Activated T-cell treated with anti-CD3 and anti-CD28 coated beads, Interleukin-2, amount 50 U/mL, for 4 hours (primary cell): ENCODE measurements around the gene CARNS1. TPM values are rescaled to one million over a fixed set of nuclear protein-coding genes. Genes with fewer than 3 reads are reported as not detected.

ENCODE experiments used
- ATAC-seq, 2 donors: fragments of 200-7000 bp; cut with Tn5 transposase; one replicate each; pipeline ENCODE4 v1.10.0; 2021
- DNase-seq: peaks from one replicate; pipeline ENCODE4 v3.0.0-alpha.2; 2020
- H3K27me3 Mint-ChIP-seq: one replicate; pipeline ENCODE4 v1.8.0; 2021; ENCODE audit warnings: low read depth, mixed read lengths
- H3K36me3 Mint-ChIP-seq: one replicate; pipeline ENCODE4 v1.8.0; 2022; ENCODE audit warnings: mixed read lengths; ENCODE audit not compliant: insufficient read depth
- H3K4me1 Mint-ChIP-seq: one replicate; pipeline ENCODE4 v1.8.0; 2021; ENCODE audit warnings: low read depth, mixed read lengths
- H3K4me3 Mint-ChIP-seq: one replicate; pipeline ENCODE4 v1.8.0; 2021; ENCODE audit warnings: mild to moderate bottlenecking, moderate library complexity, mixed read lengths
- H3K9me3 Mint-ChIP-seq: one replicate; pipeline ENCODE4 v1.8.0; 2021; ENCODE audit warnings: mixed read lengths
- total RNA-seq, 3 donors: library from RNA; stranded (reverse); gene quantifications; one replicate each; pipeline ENCODE4 v1.2.1, GENCODE V29; 2021

The CARNS1 gene
- total RNA-seq, 3 donors from 2014 or later: 1.4 to 2.2 (median 1.5) TPM

- Mint-ChIP-seq H3K27me3 (no peaks in the 10 kb centered on the region), H3K9me3 (no peaks in the 10 kb centered on the region), H3K36me3 (peaks cover 5% of the 10 kb centered on the region), H3K4me3 (peak overlapping the region; percentile 88), H3K4me1 (peaks cover 88% of the 10 kb centered on the region)
- no peak for DNase-seq
- peak; percentile 6 for ATAC-seq
Observed at GRCh38 chr11:67406969-67407687, 8.3 kb upstream of the CARNS1 start.

GRCh38 chr11:67407688-67408163, 7.8 kb upstream of the CARNS1 start:
- Mint-ChIP-seq H3K4me3 (peak overlapping the region; percentile 88), H3K36me3 (peaks cover 5% of the 10 kb centered on the region), H3K4me1 (peaks cover 89% of the 10 kb centered on the region), H3K9me3 (no peaks in the 10 kb centered on the region), H3K27me3 (no peaks in the 10 kb centered on the region)
- no peak for ATAC-seq
- DNase-seq: no peak

DNA sequence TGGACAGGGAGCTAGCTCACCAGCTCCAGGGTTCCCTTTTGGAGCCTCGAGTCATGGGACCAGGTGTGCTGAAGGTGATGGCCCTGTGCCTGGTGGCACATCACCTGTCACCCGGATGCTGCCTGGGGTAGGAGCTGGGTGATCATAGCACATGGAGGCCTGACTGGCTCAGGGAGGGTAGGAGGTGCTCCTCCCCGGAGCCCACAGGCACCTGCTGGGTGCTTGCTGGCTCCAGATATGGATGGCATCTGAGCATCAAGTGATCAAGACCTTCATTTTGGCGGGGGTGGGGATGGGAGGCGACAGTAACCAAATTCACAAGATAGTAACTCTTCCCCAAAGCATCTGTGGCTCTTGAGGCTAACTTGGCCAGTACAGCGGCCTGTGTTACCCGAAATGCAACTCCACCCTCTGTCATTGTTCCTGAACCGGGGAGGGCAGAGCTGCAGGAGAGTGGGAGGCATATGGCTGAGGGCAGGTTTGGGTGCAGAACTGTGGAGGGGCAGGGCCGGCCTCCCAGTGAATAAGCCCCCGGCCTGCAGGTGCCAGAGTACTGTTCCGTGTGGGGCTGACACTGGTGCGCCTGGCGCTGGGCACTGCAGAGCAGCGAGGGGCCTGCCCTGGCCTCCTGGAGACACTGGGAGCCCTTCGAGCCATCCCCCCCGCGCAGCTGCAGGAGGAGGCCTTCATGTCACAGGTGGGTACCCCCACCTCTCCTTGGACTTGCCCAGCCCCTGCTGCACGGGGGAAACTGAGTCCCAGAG, 6.9 kb upstream of the CARNS1 start:
- no peak for DNase-seq
- Mint-ChIP-seq H3K4me1 (peaks cover 90% of the 10 kb centered on the region), H3K36me3 (peaks cover 5% of the 10 kb centered on the region)

GRCh38 chr11:67409261-67409666, 6.2 kb upstream of the CARNS1 start:
- H3K4me1 Mint-ChIP-seq: peaks cover 88% of the 10 kb centered on the region
- no peaks in the 10 kb centered on the region for H3K9me3 Mint-ChIP-seq
- DNase-seq (peak; percentile 46), ATAC-seq (peak; percentile 50)
- peaks cover 5% of the 10 kb centered on the region for H3K36me3 Mint-ChIP-seq
- no peaks in the 10 kb centered on the region for H3K27me3 Mint-ChIP-seq
- peak overlapping the region; percentile 11 for H3K4me3 Mint-ChIP-seq

More for the DNA sequence above, 6.9 kb upstream of the CARNS1 start:
- H3K4me3 Mint-ChIP-seq: peak overlapping the region; percentile 88
- no peaks in the 10 kb centered on the region for H3K9me3 Mint-ChIP-seq
- no peaks in the 10 kb centered on the region for H3K27me3 Mint-ChIP-seq
- ATAC-seq: no peak

- H3K27me3 Mint-ChIP-seq: no peaks in the 10 kb centered on the region
- peak overlapping the region; percentile 67 for H3K4me3 Mint-ChIP-seq
- H3K9me3 Mint-ChIP-seq: no peaks in the 10 kb centered on the region
- no peak for ATAC-seq
- H3K36me3 Mint-ChIP-seq: peaks cover 5% of the 10 kb centered on the region
- DNase-seq: no peak
- peaks cover 83% of the 10 kb centered on the region for H3K4me1 Mint-ChIP-seq
Observed at GRCh38 chr11:67409781-67410368, 5.6 kb upstream of the CARNS1 start.

GRCh38 chr11:67410369-67410831, 5.1 kb upstream of the CARNS1 start:
- no peaks in the 10 kb centered on the region for H3K9me3 Mint-ChIP-seq
- ATAC-seq: no peak
- no peaks in the 10 kb centered on the region for H3K27me3 Mint-ChIP-seq

GRCh38 chr11:67410984-67411784, 4.3 kb upstream of the CARNS1 start:
- no peak overlapping the region for H3K4me3 Mint-ChIP-seq
- DNase-seq (no peak), ATAC-seq (no peak)
- H3K27me3 Mint-ChIP-seq: no peaks in the 10 kb centered on the region
- H3K4me1 Mint-ChIP-seq: peaks cover 79% of the 10 kb centered on the region
- H3K36me3 Mint-ChIP-seq: peaks cover 5% of the 10 kb centered on the region
- H3K9me3 Mint-ChIP-seq: no peaks in the 10 kb centered on the region

More at GRCh38 chr11:67410369-67410831, 5.1 kb upstream of the CARNS1 start:
- Mint-ChIP-seq H3K4me1 (peaks cover 82% of the 10 kb centered on the region), H3K36me3 (peaks cover 5% of the 10 kb centered on the region), H3K4me3 (peak overlapping the region; percentile 29)
- no peak for DNase-seq

- H3K27me3 Mint-ChIP-seq: no peaks in the 10 kb centered on the region
- H3K36me3 Mint-ChIP-seq: peaks cover 5% of the 10 kb centered on the region
- peaks cover 79% of the 10 kb centered on the region for H3K4me1 Mint-ChIP-seq
- peak; percentile 15 for ATAC-seq
- H3K4me3 Mint-ChIP-seq: no peak overlapping the region
- no peaks in the 10 kb centered on the region for H3K9me3 Mint-ChIP-seq
- DNase-seq: no peak
Observed at GRCh38 chr11:67411785-67412152, 3.7 kb upstream of the CARNS1 start.

GRCh38 chr11:67412495-67413179, 2.8 kb upstream of the CARNS1 start:
- Mint-ChIP-seq H3K9me3 (no peaks in the 10 kb centered on the region), H3K36me3 (no peaks in the 10 kb centered on the region), H3K27me3 (no peaks in the 10 kb centered on the region), H3K4me3 (no peak overlapping the region), H3K4me1 (peaks cover 76% of the 10 kb centered on the region)
- DNase-seq (no peak), ATAC-seq (no peak)

- Mint-ChIP-seq H3K9me3 (no peaks in the 10 kb centered on the region), H3K27me3 (no peaks in the 10 kb centered on the region), H3K4me3 (no peak overlapping the region), H3K4me1 (peaks cover 76% of the 10 kb centered on the region), H3K36me3 (no peaks in the 10 kb centered on the region)
- DNase-seq (no peak), ATAC-seq (no peak)
Observed at GRCh38 chr11:67413266-67413849, 2.1 kb upstream of the CARNS1 start.

DNA sequence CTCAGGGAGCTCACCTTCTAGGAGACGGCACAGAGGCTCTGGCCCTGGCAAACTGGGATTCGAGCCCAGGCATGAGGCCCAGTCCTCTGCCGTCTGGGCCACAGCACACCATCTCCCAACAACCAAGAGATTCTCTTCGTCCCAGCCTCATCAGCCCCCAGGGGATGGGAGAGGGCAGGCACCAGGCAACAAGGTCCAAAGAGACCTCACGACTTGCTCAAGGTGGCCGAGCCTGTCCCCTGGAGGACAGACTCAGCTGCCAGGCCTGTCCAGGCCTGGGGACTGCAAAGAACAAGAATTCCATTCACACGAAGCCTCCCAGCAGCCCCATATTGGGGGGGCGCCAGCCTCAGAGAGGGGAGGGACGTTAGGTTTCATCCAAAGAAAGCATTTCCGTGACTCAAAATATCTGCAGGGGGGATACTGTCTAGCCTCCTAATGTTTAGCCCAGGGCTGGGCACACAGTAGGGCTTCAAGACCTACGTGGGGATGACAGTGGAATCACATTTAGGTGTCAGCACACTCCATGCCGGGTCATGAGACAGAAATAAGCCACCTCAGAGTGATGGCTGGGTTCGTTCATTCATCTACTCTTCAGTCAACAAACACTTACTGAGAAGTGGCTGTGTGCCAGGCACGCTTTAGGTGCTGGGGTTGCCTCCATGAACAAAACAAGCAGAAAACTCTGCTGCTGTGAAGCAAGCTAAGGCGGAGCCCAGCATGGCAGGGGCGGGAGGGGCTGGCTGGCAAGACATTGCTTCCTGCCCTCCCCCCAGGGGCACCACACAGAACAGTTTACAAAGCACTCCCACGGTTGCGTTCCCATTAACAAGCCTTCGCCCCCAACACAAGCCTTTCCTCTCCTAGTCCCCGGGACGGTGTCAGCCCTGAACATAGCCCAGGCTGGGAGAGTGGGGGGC, 1.2 kb downstream of the CARNS1 start:
- peak; percentile 4 to 10 for ATAC-seq
- Mint-ChIP-seq H3K4me1 (peaks cover 68% of the 10 kb centered on the region), H3K36me3 (no peaks in the 10 kb centered on the region), H3K27me3 (no peaks in the 10 kb centered on the region), H3K9me3 (no peaks in the 10 kb centered on the region), H3K4me3 (peak overlapping the region; percentile 74)
- DNase-seq: peak; percentile 69

- DNase-seq (no peak), ATAC-seq (no peak)
- Mint-ChIP-seq H3K36me3 (no peaks in the 10 kb centered on the region), H3K27me3 (no peaks in the 10 kb centered on the region), H3K9me3 (no peaks in the 10 kb centered on the region), H3K4me1 (peaks cover 61% of the 10 kb centered on the region), H3K4me3 (no peak overlapping the region)
Observed at GRCh38 chr11:67417425-67417824, 1.9 kb downstream of the CARNS1 start.
